Breast epithelium (tissue), 4 donors: ENCODE results near the gene RCOR1. TPM values are rescaled to one million over a fixed set of nuclear protein-coding genes. Genes with fewer than 3 reads are reported as not detected.

Source experiments
- DNase-seq, 2 donors: peaks; one replicate each; pipeline ENCODE4 v3.0.0-alpha.2; 2019; ENCODE audit warnings: low spot score in 2 of 2
- H3K27ac ChIP-seq, 2 donors: fragments of 200-600 bp; sonication (generic) in 1 of 2; one replicate each; pipeline ENCODE4 v1.5.1; 2016 to 2019; ENCODE audit warnings: mild to moderate bottlenecking in 1 of 2
- H3K27me3 ChIP-seq, 2 donors: fragments of 200-600 bp; sonication (generic) in 1 of 2; one replicate each; pipeline versions ENCODE4 v1.5.1 to v1.6.0; 2017 to 2019; ENCODE audit warnings: control low read depth in 1 of 2, mild to moderate bottlenecking in 1 of 2
- H3K36me3 ChIP-seq: fragments of 200-600 bp; one replicate; pipeline ENCODE4 v1.5.1; 2019
- H3K4me1 ChIP-seq, 2 donors: fragments of 200-600 bp; sonication (generic); one replicate each; pipeline ENCODE4 v1.5.1; 2016 to 2019; ENCODE audit warnings: control low read depth in 1 of 2
- H3K4me3 ChIP-seq, 3 donors: fragments of 200-600 bp; sonication (generic); 1 replicate in 2 of 3; 2 replicates in 1 of 3; pipeline ENCODE4 v1.5.1; 2016 to 2019; ENCODE audit warnings: mild to moderate bottlenecking in 3 of 3, moderate library complexity in 2 of 3
- H3K9me3 ChIP-seq, 2 donors: fragments of 200-600 bp; sonication (generic) in 1 of 2; one replicate each; pipeline ENCODE4 v1.5.1; 2016 to 2019; ENCODE audit warnings: control low read depth in 1 of 2
- CTCF ChIP-seq, 3 donors: fragments of 450-650 bp; IDR thresholded peaks; one replicate each; pipeline ENCODE4 v1.5.1; 2016 to 2017; ENCODE audit warnings: antibody characterized with exemption in 3 of 3, mild to moderate bottlenecking in 3 of 3, moderate library complexity in 3 of 3
- POLR2A ChIP-seq: fragments of 450-650 bp; IDR thresholded peaks from one replicate; pipeline ENCODE4 v1.6.1; 2016; ENCODE audit warnings: antibody characterized with exemption, mild to moderate bottlenecking, moderate library complexity
- POLR2AphosphoS5 ChIP-seq, 3 donors: sonication (generic); formaldehyde crosslinking; IDR thresholded peaks; one replicate each; pipeline ENCODE4 v1.6.1; 2017; ENCODE audit warnings: antibody characterized with exemption in 3 of 3
- intact Hi-C: fragments of 100-400 bp; cut with DNase I; formaldehyde crosslinking; loops from one replicate; pipeline ENCODE4 v1.15.1; 2023; ENCODE audit warnings: low total_unique reads
- total RNA-seq, 3 donors: library from RNA; depleted of rRNA; stranded (reverse); fragments of >200 nt; gene quantifications; one replicate each; pipeline ENCODE4 v1.1.0, GENCODE V29; 2016

RCOR1 gene
- total RNA-seq, 3 donors from 2014 or later, result 15.7 to 21.8 (median 20.3) TPM

GRCh38 chr14:102602421-102603292, 10.2 kb downstream of the RCOR1 start:
- Histone ChIP-seq H3K27me3 (no peaks in the 10 kb centered on the region), H3K4me3 (no peak overlapping the region), H3K36me3 (no peaks in the 10 kb centered on the region), H3K9me3 (no peaks in the 10 kb centered on the region), H3K4me1 (peaks cover 0 to 9% of the 10 kb centered on the region in 2 donors), H3K27ac (no peak overlapping the region)
- no peak for DNase-seq
- no peak for TF ChIP-seq POLR2AphosphoS5 (IDR thresholded peaks at IDR 0.05)
- no peak for TF ChIP-seq POLR2A
- no peak for TF ChIP-seq CTCF (IDR thresholded peaks at IDR 0.05)
- intact Hi-C loops, result no loop called here

- Histone ChIP-seq H3K36me3 (no peaks in the 10 kb centered on the region), H3K27me3 (no peaks in the 10 kb centered on the region), H3K4me3 (no peak overlapping the region), H3K27ac (no peak overlapping the region), H3K4me1 (peaks cover 0 to 9% of the 10 kb centered on the region in 2 donors), H3K9me3 (no peaks in the 10 kb centered on the region)
- no peak for DNase-seq
- intact Hi-C loops, result no loop called here
- TF ChIP-seq CTCF (IDR thresholded peaks at IDR 0.05), result no peak
- no peak for TF ChIP-seq POLR2A
- TF ChIP-seq POLR2AphosphoS5 (IDR thresholded peaks at IDR 0.05), result no peak
Measured at GRCh38 chr14:102603293-102603907, 11.0 kb downstream of the RCOR1 start.

DNA sequence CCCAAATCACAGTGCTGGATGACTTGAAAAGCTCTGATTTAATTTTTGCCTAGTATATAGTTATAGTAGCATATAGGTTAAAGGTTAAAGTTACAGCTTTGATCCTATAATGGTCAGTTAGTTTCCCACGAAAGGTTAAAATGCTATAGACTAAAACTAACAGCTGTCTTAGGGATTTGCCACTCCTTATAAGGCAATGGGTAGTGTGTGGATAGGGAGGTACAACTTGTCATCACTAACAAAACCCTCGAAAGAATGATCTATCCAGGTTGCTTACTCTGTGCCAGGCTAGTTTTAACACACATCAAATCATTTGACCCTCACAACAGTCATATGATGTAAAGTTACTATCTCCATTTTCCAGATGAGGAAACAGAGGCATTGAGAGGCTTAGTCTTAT, 11.7 kb downstream of the RCOR1 start:
- TF ChIP-seq CTCF (IDR thresholded peaks at IDR 0.05), result no peak
- no peak for TF ChIP-seq POLR2A
- TF ChIP-seq POLR2AphosphoS5 (IDR thresholded peaks at IDR 0.05), result no peak
- Histone ChIP-seq H3K4me3 (no peak overlapping the region), H3K4me1 (peaks cover 0 to 9% of the 10 kb centered on the region in 2 donors), H3K27ac (peak overlapping the region in 1 of 2 donors; percentile 54), H3K36me3 (no peaks in the 10 kb centered on the region), H3K9me3 (no peaks in the 10 kb centered on the region), H3K27me3 (no peaks in the 10 kb centered on the region)
- intact Hi-C loops, result no loop called here
- DNase-seq, result no peak

GRCh38 chr14:102605029-102605428, 12.6 kb downstream of the RCOR1 start:
- DNase-seq, result peak; percentile 56 to 89
- Histone ChIP-seq H3K9me3 (no peaks in the 10 kb centered on the region), H3K27me3 (no peaks in the 10 kb centered on the region), H3K4me3 (no peak overlapping the region), H3K36me3 (no peaks in the 10 kb centered on the region), H3K4me1 (peaks cover 0 to 9% of the 10 kb centered on the region in 2 donors), H3K27ac (peak overlapping the region; percentile 54 to 57)
- intact Hi-C loops, result no loop called here
- no peak for TF ChIP-seq POLR2A
- no peak for TF ChIP-seq CTCF (IDR thresholded peaks at IDR 0.05)
- peak in 1 of 3 donors; percentile 69 for TF ChIP-seq POLR2AphosphoS5 (IDR thresholded peaks at IDR 0.05)

GRCh38 chr14:102606296-102606695, 13.8 kb downstream of the RCOR1 start:
- no peaks in the 10 kb centered on the region for H3K27me3 ChIP-seq
- intact Hi-C loops, result no loop called here
- no peak for DNase-seq
- no peak overlapping the region for H3K4me3 ChIP-seq
- no peaks in the 10 kb centered on the region for H3K36me3 ChIP-seq
- H3K27ac ChIP-seq, result peak overlapping the region in 1 of 2 donors; percentile 54
- H3K4me1 ChIP-seq, result peaks cover 0 to 9% of the 10 kb centered on the region in 2 donors
- H3K9me3 ChIP-seq, result no peaks in the 10 kb centered on the region
- no peak for TF ChIP-seq POLR2A
- TF ChIP-seq CTCF (IDR thresholded peaks at IDR 0.05), result no peak
- TF ChIP-seq POLR2AphosphoS5 (IDR thresholded peaks at IDR 0.05), result no peak
